GM23248 (cell line): ENCODE measurements around the gene SLC25A21. TPM values are rescaled to one million over a fixed set of nuclear protein-coding genes. Genes with fewer than 3 reads are reported as not detected.
"Not testable (repeated sequence)": the region's sequence is repeated elsewhere in the genome, so short reads cannot be mapped to it uniquely, and the experiment has no call there.

ENCODE experiments used
- DNase-seq: peaks from one replicate; pipeline ENCODE4 v3.0.0-alpha.2; 2015
- H2AFZ ChIP-seq: fragments of 200-600 bp; sonication (generic); 2 replicates; pipeline ENCODE4 v1.6.1; 2016; ENCODE audit warnings: antibody characterized with exemption
- H3F3A ChIP-seq: fragments of 200-600 bp; sonication (generic); 2 replicates; pipeline ENCODE4 v1.6.1; 2016; ENCODE audit warnings: mild to moderate bottlenecking, antibody characterized with exemption, mixed run types; ENCODE audit not compliant: insufficient read depth
- H3K27ac ChIP-seq: fragments of 200-600 bp; sonication (generic); 2 replicates; pipeline ENCODE4 v1.5.1; 2016; ENCODE audit warnings: mild to moderate bottlenecking
- H3K27me3 ChIP-seq: fragments of 200-600 bp; sonication (generic); replicated peaks from 2 replicates; pipeline ENCODE4 v1.6.1; 2016; ENCODE audit warnings: mild to moderate bottlenecking; ENCODE audit not compliant: insufficient read depth
- H3K36me3 ChIP-seq: fragments of 200-600 bp; sonication (generic); 2 replicates; pipeline ENCODE4 v1.6.1; 2016; ENCODE audit warnings: low read depth, mild to moderate bottlenecking
- H3K4me1 ChIP-seq: fragments of 200-600 bp; sonication (generic); 2 replicates; pipeline ENCODE4 v1.6.1; 2016; ENCODE audit warnings: mild to moderate bottlenecking; ENCODE audit not compliant: insufficient read depth
- H3K4me2 ChIP-seq: fragments of 200-600 bp; sonication (generic); one replicate; pipeline ENCODE4 v1.6.1; 2016; ENCODE audit warnings: mild to moderate bottlenecking; ENCODE audit not compliant: unreplicated experiment
- H3K4me3 ChIP-seq: fragments of 200-600 bp; sonication (generic); 2 replicates; pipeline ENCODE4 v1.5.1; 2016; ENCODE audit warnings: mild to moderate bottlenecking
- H3K79me2 ChIP-seq: fragments of 200-600 bp; sonication (generic); 2 replicates; pipeline ENCODE4 v1.6.1; 2016; ENCODE audit warnings: mild to moderate bottlenecking; ENCODE audit not compliant: insufficient read depth
- H3K9ac ChIP-seq: fragments of 200-600 bp; sonication (generic); 2 replicates; pipeline ENCODE4 v1.6.1; 2016; ENCODE audit warnings: mild to moderate bottlenecking
- H3K9me2 ChIP-seq: fragments of 200-600 bp; sonication (generic); 2 replicates; pipeline ENCODE4 v1.6.1; 2016; ENCODE audit warnings: mixed run types, mild to moderate bottlenecking, moderate library complexity; ENCODE audit not compliant: insufficient read depth
- H3K9me3 ChIP-seq: fragments of 200-600 bp; sonication (generic); one replicate; pipeline ENCODE4 v1.6.1; 2017; ENCODE audit warnings: low read depth
- H4K20me1 ChIP-seq: fragments of 200-600 bp; sonication (generic); 2 replicates; pipeline ENCODE4 v1.6.0; 2016; ENCODE audit not compliant: insufficient read depth
- EZH2 ChIP-seq: fragments of 200-600 bp; sonication (generic); IDR thresholded peaks from 2 replicates; pipeline ENCODE4 v1.6.1; 2018; ENCODE audit warnings: antibody characterized with exemption, mild to moderate bottlenecking; ENCODE audit not compliant: insufficient read depth, poor library complexity, severe bottlenecking
- EZH2phosphoT487 ChIP-seq: fragments of 200-600 bp; sonication (generic); IDR thresholded peaks from 2 replicates; pipeline ENCODE4 v1.6.1; 2018; ENCODE audit warnings: antibody characterized with exemption, moderate library complexity, mild to moderate bottlenecking, low read depth; ENCODE audit not compliant: insufficient read depth
- WGBS, 2 experiments: methylation state at CpG; one replicate each; pipeline ENCODE4 v1.1.6; 2015 to 2017; ENCODE audit warnings: low lambda C conversion rate in 2 of 2, low coverage in 1 of 2; ENCODE audit errors: missing lambda C conversion rate in 2 of 2; 5-methylcytosine and 5-hydroxymethylcytosine counted together
- in situ Hi-C: fragments of 300-500 bp; cut with MboI; formaldehyde crosslinking; loops from 2 replicates; pipeline ENCODE4 v1.15.0; 2020
- polyA plus RNA-seq: library from polyadenylated mRNA; unstranded; fragments of >200 nt; fragmentation: Nextera tagmentation; extraction: Ambion mirVana; gene quantifications from 2 replicates; pipeline ENCODE4 v1.2.1, GENCODE V29; 2016
- total RNA-seq: library from RNA; depleted of rRNA; stranded (reverse); fragments of >200 nt; shearing (Covaris generic); gene quantifications from 2 replicates; pipeline ENCODE4 v1.2.3, GENCODE V29; 2014

SLC25A21 gene
- total and polyA plus RNA-seq, 2 experiments from 2014 or later, result 0.26 TPM; not detected in 1

DNA sequence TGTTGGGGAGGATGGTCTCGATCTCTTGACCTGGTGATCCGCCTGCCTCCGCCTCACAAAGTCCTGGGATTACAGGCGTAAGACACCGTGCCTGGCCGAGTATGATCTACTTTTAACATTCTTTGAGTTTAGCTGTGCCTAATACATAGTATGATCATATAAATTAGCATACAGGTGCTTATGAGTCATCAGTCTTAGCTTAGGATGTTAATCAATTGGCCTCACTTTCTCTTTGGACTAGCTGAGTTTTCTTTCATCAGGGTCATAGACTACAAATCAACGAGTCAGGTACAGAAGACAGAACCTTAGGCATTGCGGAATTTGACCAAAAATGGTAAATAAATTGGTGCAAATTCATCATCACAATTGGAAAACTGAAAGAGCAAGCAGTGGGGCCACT, 2.2 kb downstream of the SLC25A21 start:
- 81 to 86% methylated on average over 8 of the region's 8 CpGs for WGBS, 2 experiments
- H3K9me2 ChIP-seq, result no peaks in the 10 kb centered on the region
- TF ChIP-seq EZH2phosphoT487, result no peak
- TF ChIP-seq EZH2, result no peak
- no peaks in the 10 kb centered on the region for H3K79me2 ChIP-seq
- no peak overlapping the region for H2AFZ ChIP-seq
- no peaks in the 10 kb centered on the region for H3F3A ChIP-seq
- H4K20me1 ChIP-seq, result no peaks in the 10 kb centered on the region
- H3K4me1 ChIP-seq, result peaks cover 8% of the 10 kb centered on the region; the same call in 1 of the 2 replicates
- in situ Hi-C loops, result no loop called here
- no peaks in the 10 kb centered on the region for H3K27me3 ChIP-seq
- no peaks in the 10 kb centered on the region for H3K9me3 ChIP-seq
- DNase-seq, result no peak
- H3K27ac ChIP-seq, result no peak overlapping the region
- H3K9ac ChIP-seq, result no peak overlapping the region
- H3K36me3 ChIP-seq, result no peaks in the 10 kb centered on the region
- no peak overlapping the region for H3K4me3 ChIP-seq
- no peak overlapping the region for H3K4me2 ChIP-seq

DNA sequence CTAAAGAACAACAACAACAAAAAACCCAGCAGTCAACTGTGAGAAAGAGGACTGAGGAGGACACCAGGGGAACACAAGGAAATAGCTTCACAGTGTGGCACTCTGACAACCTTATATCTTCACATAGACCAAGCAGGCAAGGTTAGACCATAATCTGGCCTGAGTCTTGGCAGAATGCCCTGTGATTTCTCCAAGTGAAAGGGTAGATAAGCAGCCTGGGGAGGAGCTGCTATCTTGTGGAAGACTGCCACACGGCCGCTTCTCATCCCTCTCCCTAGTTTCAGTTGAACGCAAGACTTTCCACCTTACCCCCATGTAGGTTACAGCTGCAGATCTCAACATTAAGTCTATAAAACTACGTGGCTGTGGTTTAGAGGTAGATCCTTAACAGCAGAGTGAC, 3.7 kb downstream of the SLC25A21 start:
- H3K4me2 ChIP-seq, result no peak overlapping the region
- no peak overlapping the region for H3K27ac ChIP-seq
- no peak overlapping the region for H3K4me3 ChIP-seq
- no peaks in the 10 kb centered on the region for H3K79me2 ChIP-seq
- H2AFZ ChIP-seq, result no peak overlapping the region
- in situ Hi-C loops, result no loop called here
- H3K9ac ChIP-seq, result no peak overlapping the region
- no peaks in the 10 kb centered on the region for H4K20me1 ChIP-seq
- TF ChIP-seq EZH2phosphoT487 (no peak), EZH2 (no peak)
- H3K9me2 ChIP-seq, result no peaks in the 10 kb centered on the region
- no peaks in the 10 kb centered on the region for H3K36me3 ChIP-seq
- no peaks in the 10 kb centered on the region for H3K9me3 ChIP-seq
- no peaks in the 10 kb centered on the region for H3F3A ChIP-seq
- H3K4me1 ChIP-seq, result peaks cover 8% of the 10 kb centered on the region; the same call in 1 of the 2 replicates
- WGBS, 2 experiments, result 84 to 85% methylated on average over 4 of the region's 4 CpGs
- H3K27me3 ChIP-seq, result 0 out of 2 replicates have a peak, but pooled peaks cover 4% of the 10 kb centered on the region
- no peak for DNase-seq

DNA sequence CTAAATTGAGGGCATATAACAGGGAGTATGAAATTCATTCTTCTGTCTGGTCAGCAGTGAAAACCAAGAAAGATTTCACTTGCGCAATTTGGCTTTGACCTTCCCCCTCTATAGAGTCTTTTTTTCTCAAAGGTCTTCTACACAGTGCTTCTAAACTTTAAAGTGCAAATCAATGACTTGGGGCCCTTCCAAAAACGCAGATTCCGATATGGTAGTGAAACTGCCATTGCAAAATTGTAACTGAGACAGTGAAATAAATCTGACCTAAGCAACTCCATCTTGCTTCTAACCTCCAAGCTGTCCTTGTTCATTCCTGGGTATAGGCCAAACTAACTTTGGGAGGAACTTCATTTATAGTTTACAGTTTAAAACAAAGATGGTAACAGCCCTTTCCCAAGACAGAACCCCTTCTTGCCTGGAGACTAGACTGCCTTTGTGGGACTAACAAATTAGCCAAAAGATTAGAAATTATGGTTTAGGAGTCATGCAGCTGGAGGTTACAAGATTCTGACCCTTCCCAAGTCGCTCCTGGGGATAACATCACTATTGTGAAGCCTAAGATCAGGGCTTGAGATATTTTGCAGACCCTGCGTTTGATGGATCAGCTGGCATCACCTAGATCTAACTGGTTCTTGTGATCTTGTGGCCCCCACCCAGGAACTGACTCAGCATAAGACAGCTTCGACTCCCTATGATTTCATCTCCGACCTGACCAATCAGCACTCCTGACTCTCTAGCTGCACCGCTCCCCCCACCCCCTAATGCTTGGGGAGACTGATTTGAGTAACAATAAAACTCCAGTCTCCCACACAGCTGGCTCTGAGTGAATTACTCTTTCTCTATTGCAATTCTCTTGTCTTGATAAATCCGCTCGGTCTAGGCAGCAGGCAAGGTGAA, 5.0 kb downstream of the SLC25A21 start:
- Histone ChIP-seq H3F3A (no peaks in the 10 kb centered on the region), H4K20me1 (no peaks in the 10 kb centered on the region), H3K9me3 (no peaks in the 10 kb centered on the region), H3K4me1 (no peaks in the 10 kb centered on the region), H3K9me2 (no peaks in the 10 kb centered on the region), H3K4me3 (no peak overlapping the region), H3K9ac (no peak overlapping the region), H3K79me2 (no peaks in the 10 kb centered on the region), H2AFZ (no peak overlapping the region), H3K27me3 (0 out of 2 replicates have a peak, but pooled peaks cover 7% of the 10 kb centered on the region), H3K4me2 (no peak overlapping the region), H3K27ac (no peak overlapping the region), H3K36me3 (no peaks in the 10 kb centered on the region)
- TF ChIP-seq EZH2, result no peak
- no peak for TF ChIP-seq EZH2phosphoT487
- in situ Hi-C loops, result no loop called here
- DNase-seq, result no peak
- 76% methylated on average over 10 of the region's 10 CpGs for WGBS, 2 experiments

DNA sequence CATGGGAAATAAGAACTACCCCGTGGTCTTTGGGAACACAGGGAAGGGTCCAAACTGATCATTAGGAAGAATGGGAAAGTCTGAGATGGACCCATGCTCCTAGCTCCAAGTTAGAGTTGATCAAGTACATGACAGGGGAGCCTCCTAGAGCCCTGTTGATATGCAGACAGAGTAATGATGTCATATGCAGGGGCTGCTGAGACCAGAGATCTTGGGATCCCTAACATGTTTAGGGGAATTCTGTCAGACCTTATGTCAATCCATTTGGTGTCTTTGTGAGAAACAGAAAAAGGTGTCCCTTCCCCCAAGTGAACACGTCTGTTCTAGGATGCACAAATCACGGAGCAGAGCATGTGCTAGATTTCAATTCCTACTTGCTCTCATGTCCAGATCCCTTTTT, 6.6 kb downstream of the SLC25A21 start:
- Histone ChIP-seq H3F3A (no peaks in the 10 kb centered on the region), H3K4me3 (no peak overlapping the region), H4K20me1 (no peaks in the 10 kb centered on the region), H3K4me1 (no peaks in the 10 kb centered on the region), H3K9me3 (no peaks in the 10 kb centered on the region), H3K4me2 (no peak overlapping the region), H2AFZ (no peak overlapping the region), H3K9ac (no peak overlapping the region), H3K27me3 (0 out of 2 replicates have a peak, but pooled peaks cover 7% of the 10 kb centered on the region), H3K9me2 (no peaks in the 10 kb centered on the region), H3K79me2 (no peaks in the 10 kb centered on the region), H3K27ac (no peak overlapping the region), H3K36me3 (no peaks in the 10 kb centered on the region)
- DNase-seq, result no peak
- in situ Hi-C loops, result no loop called here
- WGBS, 2 experiments, result 44 to 46% methylated on average over 3 of the region's 3 CpGs
- no peak for TF ChIP-seq EZH2
- TF ChIP-seq EZH2phosphoT487, result no peak

DNA sequence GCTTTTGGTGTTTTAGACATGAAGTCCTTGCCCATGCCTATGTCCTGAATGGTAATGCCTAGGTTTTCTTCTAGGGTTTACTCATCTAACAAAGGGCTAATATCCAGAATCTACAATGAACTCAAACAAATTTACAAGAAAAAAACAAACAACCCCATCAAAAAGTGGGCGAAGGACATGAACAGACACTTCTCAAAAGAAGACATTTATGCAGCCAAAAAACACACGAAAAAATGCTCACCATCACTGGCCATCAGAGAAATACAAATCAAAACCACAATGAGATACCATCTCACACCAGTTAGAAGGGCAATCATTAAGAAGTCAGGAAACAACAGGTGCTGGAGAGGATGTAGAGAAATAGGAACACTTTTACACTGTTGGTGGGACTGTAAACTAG, 10.1 kb downstream of the SLC25A21 start:
- 0 out of 2 replicates have a peak, but pooled peaks cover 16% of the 10 kb centered on the region for H3K27me3 ChIP-seq
- H3K9ac ChIP-seq, H3K27ac ChIP-seq, H3F3A ChIP-seq, DNase-seq, H3K4me2 ChIP-seq, H3K36me3 ChIP-seq, H3K9me3 ChIP-seq, H3K4me3 ChIP-seq, H3K4me1 ChIP-seq, H3K9me2 ChIP-seq, H3K79me2 ChIP-seq, H2AFZ ChIP-seq, in situ Hi-C loops, H4K20me1 ChIP-seq: not testable (repeated sequence)
- WGBS, 2 experiments, result 50% methylated on average over 2 of the region's 2 CpGs; no CpG with 5 or more reads in 1 of the 2 experiments
